H9 (cell line): ENCODE results near the gene METTL16. TPM values are rescaled to one million over a fixed set of nuclear protein-coding genes. Genes with fewer than 3 reads are reported as not detected.
A peak's percentile ranks its signal among the peaks of the same experiment; 100 is the strongest.

Experiments
- DNase-seq: peaks from one replicate; pipeline ENCODE4 v3.0.0-alpha.2; 2017
- H2AFZ ChIP-seq: one replicate; pipeline ENCODE4 v1.6.1; 2013; ENCODE audit warnings: mild to moderate bottlenecking, low read length, control low read depth, moderate library complexity
- H2AK5ac ChIP-seq: 2 replicates; pipeline ENCODE4 v1.6.1; 2013; ENCODE audit warnings: low read length, control low read depth, mixed read lengths; ENCODE audit not compliant: insufficient read length
- H2BK120ac ChIP-seq: one replicate; pipeline ENCODE4 v1.6.1; 2013; ENCODE audit warnings: low read depth, mild to moderate bottlenecking, low read length, control low read depth, inconsistent platforms; ENCODE audit not compliant: poor library complexity, severe bottlenecking
- H2BK12ac ChIP-seq: 2 replicates; pipeline ENCODE4 v1.6.1; 2013; ENCODE audit warnings: low read length, control low read depth, mixed read lengths, low read depth; ENCODE audit not compliant: insufficient read length
- H2BK15ac ChIP-seq: 2 replicates; pipeline ENCODE4 v1.6.1; 2013; ENCODE audit warnings: low read depth, low read length, control low read depth
- H2BK20ac ChIP-seq: one replicate; pipeline ENCODE4 v1.6.1; 2013; ENCODE audit warnings: low read depth, mild to moderate bottlenecking, low read length, control low read depth, inconsistent platforms; ENCODE audit not compliant: poor library complexity, severe bottlenecking
- H2BK5ac ChIP-seq: 2 replicates; pipeline ENCODE4 v1.6.1; 2013; ENCODE audit warnings: low read length, control low read depth, mixed read lengths; ENCODE audit not compliant: insufficient read length
- H3K14ac ChIP-seq: 2 replicates; pipeline ENCODE4 v1.6.1; 2013; ENCODE audit warnings: low read length, control low read depth; ENCODE audit not compliant: insufficient read depth
- H3K18ac ChIP-seq: 2 replicates; pipeline ENCODE4 v1.6.1; 2013; ENCODE audit warnings: low read depth, mild to moderate bottlenecking, mixed read lengths, low read length, control low read depth; ENCODE audit not compliant: insufficient read length
- H3K23ac ChIP-seq: 2 replicates; pipeline ENCODE4 v1.6.1; 2013; ENCODE audit warnings: low read length, control low read depth, mixed read lengths, low read depth; ENCODE audit not compliant: insufficient read length
- H3K23me2 ChIP-seq: 2 replicates; pipeline ENCODE4 v1.6.1; 2013; ENCODE audit warnings: low read depth, mild to moderate bottlenecking, mixed read lengths, low read length, control low read depth; ENCODE audit not compliant: insufficient read length, poor library complexity, severe bottlenecking
- H3K27ac ChIP-seq: 2 replicates; pipeline ENCODE4 v1.5.1; 2013; ENCODE audit warnings: low read length, control low read depth, mixed read lengths, low read depth; ENCODE audit not compliant: insufficient read length
- H3K27me3 ChIP-seq: 2 replicates; pipeline ENCODE4 v1.6.1; 2013; ENCODE audit warnings: low read length, control low read depth, inconsistent platforms; ENCODE audit not compliant: insufficient read depth
- H3K4ac ChIP-seq: 2 replicates; pipeline ENCODE4 v1.6.1; 2013; ENCODE audit warnings: low read depth, mild to moderate bottlenecking, control low read depth, inconsistent platforms, low read length, moderate library complexity
- H3K4me1 ChIP-seq: 2 replicates; pipeline ENCODE4 v1.6.1; 2013; ENCODE audit warnings: low read length, control low read depth, inconsistent platforms; ENCODE audit not compliant: insufficient read depth
- H3K4me2 ChIP-seq: 2 replicates; pipeline ENCODE4 v1.6.1; 2013; ENCODE audit warnings: low read length, control low read depth, mixed read lengths; ENCODE audit not compliant: insufficient read length, insufficient read depth
- H3K56ac ChIP-seq: 2 replicates; pipeline ENCODE4 v1.6.1; 2013; ENCODE audit warnings: low read depth, mild to moderate bottlenecking, mixed read lengths, low read length, control low read depth; ENCODE audit not compliant: insufficient read length
- H3K79me1 ChIP-seq: 2 replicates; pipeline ENCODE4 v1.6.1; 2013; ENCODE audit warnings: low read depth, mild to moderate bottlenecking, moderate library complexity, low read length, control low read depth, inconsistent platforms; ENCODE audit not compliant: insufficient read depth, poor library complexity, severe bottlenecking
- H3K79me2 ChIP-seq: 2 replicates; pipeline ENCODE4 v1.6.1; 2013; ENCODE audit warnings: low read length, control low read depth, inconsistent platforms; ENCODE audit not compliant: insufficient read depth
- H3K9ac ChIP-seq: 2 replicates; pipeline ENCODE4 v1.6.1; 2013; ENCODE audit warnings: low read length, control low read depth, mixed read lengths; ENCODE audit not compliant: insufficient read length; ENCODE audit errors: extremely low read depth
- H3K9me3 ChIP-seq: one replicate; pipeline ENCODE4 v1.6.1; 2013; ENCODE audit warnings: low read depth, low read length, inconsistent platforms; ENCODE audit not compliant: control insufficient read depth
- H3T11ph ChIP-seq: one replicate; pipeline ENCODE4 v1.6.1; 2013; ENCODE audit warnings: mild to moderate bottlenecking, low read length, control low read depth, inconsistent platforms
- H4K20me1 ChIP-seq: one replicate; pipeline ENCODE4 v1.6.1; 2013; ENCODE audit not compliant: control insufficient read depth, insufficient read length, insufficient read depth
- H4K5ac ChIP-seq: 2 replicates; pipeline ENCODE4 v1.6.1; 2013; ENCODE audit warnings: low read depth, mild to moderate bottlenecking, mixed read lengths, low read length, control low read depth; ENCODE audit not compliant: insufficient read length
- H4K8ac ChIP-seq: replicated peaks from 2 replicates; pipeline ENCODE4 v1.6.1; 2013; ENCODE audit warnings: low read length, control low read depth, mixed read lengths, low read depth; ENCODE audit not compliant: insufficient read length
- H4K91ac ChIP-seq: 2 replicates; pipeline ENCODE4 v1.6.1; 2013; ENCODE audit warnings: low read depth, mild to moderate bottlenecking, moderate library complexity, mixed read lengths, low read length, control low read depth; ENCODE audit not compliant: insufficient read length
- H3K27ac Mint-ChIP-seq, 3 experiments: 2 replicates in 2 of 3; 3 replicates in 1 of 3; pipeline ENCODE4 v1.8.0; 2020 to 2021; ENCODE audit warnings: mixed read lengths in 3 of 3, mild to moderate bottlenecking in 1 of 3, moderate library complexity in 1 of 3
- H3K27me3 Mint-ChIP-seq: 2 replicates; pipeline ENCODE4 v1.8.0; 2021; ENCODE audit warnings: low read depth, mild to moderate bottlenecking, moderate library complexity, mixed read lengths
- H3K36me3 Mint-ChIP-seq, 3 experiments: 2 replicates in 2 of 3; 3 replicates in 1 of 3; pipeline ENCODE4 v1.8.0; 2020 to 2021; ENCODE audit warnings: low read depth in 3 of 3, mixed read lengths in 3 of 3; ENCODE audit not compliant: insufficient read depth in 1 of 3
- H3K4me1 Mint-ChIP-seq, 2 experiments: 2 replicates each; pipeline ENCODE4 v1.8.0; 2020; ENCODE audit warnings: mixed read lengths in 2 of 2
- H3K4me3 Mint-ChIP-seq, 2 experiments: 2 replicates in 1 of 2; 3 replicates in 1 of 2; pipeline ENCODE4 v1.8.0; 2020 to 2021; ENCODE audit warnings: mild to moderate bottlenecking in 2 of 2, mixed read lengths in 2 of 2, moderate library complexity in 1 of 2
- H3K9me3 Mint-ChIP-seq, 2 experiments: 2 replicates in 1 of 2; 3 replicates in 1 of 2; pipeline ENCODE4 v1.8.0; 2020; ENCODE audit warnings: mild to moderate bottlenecking in 2 of 2, mixed read lengths in 2 of 2, moderate library complexity in 1 of 2
- CTCF ChIP-seq: fragments of 200-600 bp; sonication (generic); conservative IDR thresholded peaks from 3 replicates; pipeline ENCODE4 v1.8.0; 2021; ENCODE audit warnings: antibody characterized with exemption, mild to moderate bottlenecking
- WGBS: extraction: QIAGEN DNeasy Blood & Tissue Kit; methylation state at CpG from one replicate; pipeline ENCODE4 v1.1.7; 2013; ENCODE audit warnings: missing lambda C conversion rate, low lambda C conversion rate, mixed read lengths; ENCODE audit not compliant: insufficient read length; ENCODE audit errors: extremely low coverage; 5-methylcytosine and 5-hydroxymethylcytosine counted together
- total RNA-seq: library from RNA; stranded (reverse); gene quantifications from 2 replicates; pipeline ENCODE4 v1.2.1, GENCODE V29; 2021

The METTL16 gene
- total RNA-seq, 1 experiment from 2014 or later: 55.4 TPM

- no peak for TF ChIP-seq CTCF
- Histone ChIP-seq H3K9me3 (no peaks in the 10 kb centered on the region), H2BK120ac (no peak overlapping the region), H3K79me1 (no peaks in the 10 kb centered on the region), H3K9ac (no peak overlapping the region), H4K20me1 (no peaks in the 10 kb centered on the region), H4K91ac (no peak overlapping the region), H3K18ac (no peak overlapping the region), H2BK5ac (no peak overlapping the region), H2BK12ac (no peak overlapping the region), H3K23ac (no peak overlapping the region), H2BK20ac (no peak overlapping the region), H3K56ac (no peak overlapping the region), H3K23me2 (no peaks in the 10 kb centered on the region), H2AK5ac (no peak overlapping the region), H3K4me1 (no peaks in the 10 kb centered on the region), H3K27ac (no peak overlapping the region), H4K8ac (no peak overlapping the region), H4K5ac (no peak overlapping the region), H3K79me2 (no peaks in the 10 kb centered on the region), H3K4ac (no peak overlapping the region), H3K14ac (no peak overlapping the region), H2BK15ac (no peak overlapping the region), H3T11ph (no peak overlapping the region), H3K27me3 (no peaks in the 10 kb centered on the region), H2AFZ (no peak overlapping the region), H3K4me2 (no peak overlapping the region)
- H3K36me3 Mint-ChIP-seq: peaks cover 3 to 37% (median 24%) of the 10 kb centered on the region in 3 experiments; a peak in 6 of 7 replicates
- no peak for DNase-seq
- no peak overlapping the region for H3K4me3 Mint-ChIP-seq
- no peaks in the 10 kb centered on the region for H3K9me3 Mint-ChIP-seq
- H3K27me3 Mint-ChIP-seq: no peaks in the 10 kb centered on the region
- peak overlapping the region in 1 of 3 experiments; percentile 60; a peak in 2 of 7 replicates for H3K27ac Mint-ChIP-seq
- H3K4me1 Mint-ChIP-seq: 0 out of 4 replicates have a peak, but pooled peaks cover 0 to 5% of the 10 kb centered on the region in 2 experiments
- no CpG with 5 or more reads among the region's 10 CpGs for WGBS
Measured at GRCh38 chr17:2377659-2378058, 134.0 kb downstream of the METTL16 start.
